Measurements from ENCODE around the gene CACNG4.

CACNG4 gene

DNA sequence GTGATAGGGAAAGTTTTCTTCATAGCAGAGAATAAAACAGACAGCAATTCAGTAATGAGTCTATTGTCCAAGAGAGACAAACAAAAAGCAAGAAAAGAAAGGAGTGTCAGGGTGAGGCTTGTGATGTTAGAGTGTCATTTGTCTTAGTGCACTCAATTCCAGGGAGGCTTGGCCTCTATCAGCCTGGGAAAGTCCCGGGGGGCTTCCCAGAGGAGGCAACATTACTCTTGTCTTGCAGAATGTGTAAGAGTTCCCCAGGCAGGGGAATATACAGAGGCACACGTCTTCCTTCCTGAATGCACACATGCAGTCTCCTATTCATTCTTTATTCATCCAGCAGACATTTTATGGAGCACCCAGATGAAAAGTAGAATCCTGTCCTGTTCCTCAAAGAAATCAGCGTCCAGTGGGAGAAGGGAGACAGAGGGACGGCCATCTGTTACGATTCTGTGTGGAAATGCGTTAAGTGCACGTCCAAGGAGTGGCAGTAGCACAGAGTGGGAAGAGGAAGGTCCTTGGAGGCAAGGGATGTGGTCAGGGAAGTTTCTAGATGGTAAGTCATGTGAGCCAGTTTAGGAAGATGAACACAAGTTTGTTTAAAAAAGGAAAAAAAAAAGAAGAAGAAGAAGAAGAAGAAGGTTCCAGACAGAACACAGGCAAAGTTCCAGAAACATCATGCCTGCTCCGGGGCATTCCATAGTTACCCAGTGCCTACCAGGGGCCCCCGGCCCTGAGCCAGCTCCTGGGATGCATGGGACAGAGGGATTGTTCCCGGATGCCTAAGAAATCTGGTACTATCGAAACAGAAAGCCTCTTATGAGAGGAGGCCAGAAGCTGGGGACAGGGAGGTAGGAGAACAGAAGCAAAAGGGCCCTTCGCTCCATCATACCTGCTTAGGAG is 21.1 kb downstream of the CACNG4 start:
- DNase-seq: no peak

- DNase-seq: no peak
These were observed 22.2 kb downstream of the CACNG4 start for GRCh38 chr17:66986659-66987058.

GRCh38 chr17:66987059-66987616 is 22.6 kb downstream of the CACNG4 start:
- DNase-seq: no peak

- DNase-seq: no peak
These were observed 23.7 kb downstream of the CACNG4 start for GRCh38 chr17:66988069-66988798.

- no peak for DNase-seq
These were observed 24.6 kb downstream of the CACNG4 start for GRCh38 chr17:66989076-66989475.

- DNase-seq: no peak
These were observed 25.1 kb downstream of the CACNG4 start for GRCh38 chr17:66989579-66989978.

- DNase-seq: no peak
These were observed 25.5 kb downstream of the CACNG4 start for GRCh38 chr17:66990047-66990446.

DNA sequence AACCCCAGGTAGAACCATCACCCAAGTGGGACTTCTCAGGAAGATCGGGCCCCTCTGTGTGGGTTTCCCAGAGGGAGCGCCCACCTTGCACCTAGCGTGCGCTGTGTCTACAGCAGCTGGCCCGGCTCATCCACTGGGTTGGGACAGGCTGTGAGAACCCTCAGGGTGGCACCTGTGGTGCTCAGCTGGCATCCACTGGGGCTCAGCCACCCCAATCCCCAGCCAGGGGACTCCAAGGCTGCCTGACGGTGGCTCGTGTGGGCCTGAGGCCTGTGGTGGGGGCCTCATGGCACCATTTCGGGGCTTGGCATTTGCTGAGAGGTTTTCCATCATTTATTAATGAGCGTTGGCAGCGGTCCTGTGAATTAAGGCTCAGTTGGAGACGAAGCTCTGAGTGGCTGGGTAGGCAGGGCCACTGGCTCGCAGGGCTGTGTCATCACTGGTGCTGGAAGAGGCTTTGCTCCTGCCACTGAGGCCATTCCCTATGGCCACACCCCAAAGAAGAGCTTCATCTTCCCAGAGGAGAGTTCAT is 28.5 kb downstream of the CACNG4 start:
- DNase-seq: no peak

DNA sequence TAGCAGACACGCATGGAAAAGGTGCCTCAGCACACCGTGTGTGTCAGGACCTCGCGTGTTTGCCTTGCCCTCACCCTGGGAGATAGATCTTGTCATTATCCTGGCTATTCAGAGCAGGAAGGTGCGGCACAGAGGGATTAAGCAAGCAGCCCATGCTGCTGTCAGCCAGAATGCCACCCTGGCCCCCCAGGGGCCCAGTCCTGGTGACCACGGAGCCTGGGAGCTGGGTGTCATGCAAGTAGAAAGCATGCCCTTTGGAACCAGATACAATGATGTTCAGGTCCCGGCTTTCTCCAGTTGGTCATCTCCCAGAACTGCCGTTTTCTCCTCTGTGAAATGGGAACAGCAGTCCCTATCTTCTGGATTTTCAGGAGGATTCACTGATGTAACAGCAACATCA is 29.9 kb downstream of the CACNG4 start:
- no peak for DNase-seq

DNA sequence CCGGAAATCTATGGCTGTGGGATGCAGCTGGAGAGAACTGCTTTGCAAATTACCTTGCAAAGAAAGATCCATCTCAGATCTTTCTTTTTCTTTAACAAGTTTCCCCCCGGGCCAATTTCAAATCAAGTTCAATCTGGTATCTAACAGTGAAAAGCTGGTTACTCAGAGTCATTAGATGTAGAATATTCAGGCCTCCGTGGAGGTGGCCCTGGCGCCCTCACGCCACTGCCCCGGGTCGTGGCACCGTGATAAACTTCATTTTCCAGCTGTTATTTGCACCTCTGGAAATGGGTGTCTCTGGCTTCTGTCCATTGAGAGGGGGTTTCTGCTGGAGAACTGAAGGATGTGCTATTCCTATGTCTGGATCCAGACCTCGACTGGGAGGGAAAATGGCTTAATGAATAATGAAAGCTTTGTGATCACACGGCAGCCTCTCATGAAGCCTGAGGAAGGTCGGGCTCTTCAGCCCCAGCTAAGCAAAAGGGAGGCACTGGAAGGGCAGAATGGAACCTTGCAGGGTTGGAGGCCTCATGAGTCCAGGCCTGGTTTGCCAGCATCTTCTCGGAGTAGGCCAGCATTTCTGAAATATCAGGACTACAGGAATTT is 30.5 kb downstream of the CACNG4 start:
- no peak for DNase-seq

- no peak for DNase-seq
These were observed 31.4 kb downstream of the CACNG4 start for GRCh38 chr17:66995944-66996343.

DNA sequence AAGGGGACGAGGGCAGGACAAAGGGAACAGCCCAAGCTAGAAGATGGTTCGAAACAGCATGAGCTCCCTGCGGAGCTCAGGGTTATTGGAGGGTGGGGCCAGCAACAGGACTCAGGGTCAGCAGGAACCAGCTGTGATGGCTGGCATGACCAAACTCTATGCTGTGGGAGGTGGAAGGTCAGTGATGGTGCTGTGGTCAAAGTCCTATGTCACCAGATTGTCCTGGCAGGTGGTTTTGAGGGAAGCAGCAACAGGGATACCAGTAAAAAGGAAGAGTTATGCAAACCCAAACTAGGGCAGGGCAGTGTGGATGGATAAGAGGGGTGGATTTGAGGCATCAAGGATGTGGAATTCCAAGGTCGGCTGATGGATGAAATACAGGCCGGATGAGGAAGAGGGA is 32.4 kb downstream of the CACNG4 start:
- no peak for DNase-seq

DNA sequence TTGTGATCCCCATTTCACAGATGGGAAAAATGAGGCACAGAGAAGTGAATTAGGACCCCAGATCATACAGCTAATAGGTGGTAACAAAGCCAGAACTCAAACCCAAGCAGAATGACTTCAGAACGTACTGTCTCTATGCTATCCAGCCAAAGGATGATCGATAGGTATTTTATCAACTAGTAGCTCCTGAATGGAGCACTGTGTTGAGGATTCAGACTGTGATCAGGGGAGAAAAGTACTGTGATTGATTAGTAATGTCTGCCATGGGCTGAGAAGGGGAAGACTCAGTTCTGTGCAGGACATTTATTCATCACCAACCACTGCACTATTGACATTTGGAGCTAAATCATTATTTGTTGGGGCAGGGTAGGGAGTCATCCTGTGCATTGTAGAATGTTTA is 38.7 kb downstream of the CACNG4 start:
- no peak for DNase-seq

DNA sequence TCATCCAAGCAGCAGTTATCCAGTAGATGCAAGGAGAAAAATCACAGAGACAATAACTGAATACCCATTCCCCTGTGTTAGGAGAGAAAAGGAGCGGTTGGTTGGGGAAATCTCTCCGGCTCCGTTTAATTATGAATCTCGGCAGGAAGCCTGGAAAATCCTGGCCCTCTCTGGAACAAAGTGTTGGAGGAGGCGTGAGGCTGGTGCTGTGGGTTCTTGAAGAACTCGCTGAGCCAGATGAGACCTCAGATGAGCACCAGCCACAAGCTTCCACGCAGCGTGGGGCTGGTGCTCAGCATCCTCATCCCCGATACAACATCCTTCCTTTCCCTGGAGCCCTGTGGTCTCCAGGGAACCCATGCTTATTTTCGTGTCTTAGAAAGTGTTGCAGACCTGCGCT is 39.7 kb downstream of the CACNG4 start:
- no peak for DNase-seq

DNA sequence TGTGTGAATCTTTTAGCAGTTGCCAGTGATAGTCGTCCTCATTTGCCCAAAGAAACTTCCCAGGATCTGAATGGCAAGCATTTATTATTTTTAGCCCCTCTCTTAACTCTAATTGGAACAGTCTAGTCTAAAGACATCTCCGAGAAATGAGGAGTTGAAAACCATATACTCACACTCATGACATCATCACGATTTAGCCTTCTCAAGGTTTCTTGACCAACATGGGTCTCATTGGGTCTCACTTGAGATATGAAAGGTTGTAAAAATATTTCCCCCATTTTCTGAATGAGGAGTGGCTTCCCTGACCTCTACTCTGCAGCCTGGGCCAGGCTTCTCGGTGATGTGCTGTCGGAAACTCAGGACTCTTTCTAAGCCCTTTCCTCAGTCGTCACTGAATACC is 42.8 kb downstream of the CACNG4 start:
- no peak for DNase-seq

DNA sequence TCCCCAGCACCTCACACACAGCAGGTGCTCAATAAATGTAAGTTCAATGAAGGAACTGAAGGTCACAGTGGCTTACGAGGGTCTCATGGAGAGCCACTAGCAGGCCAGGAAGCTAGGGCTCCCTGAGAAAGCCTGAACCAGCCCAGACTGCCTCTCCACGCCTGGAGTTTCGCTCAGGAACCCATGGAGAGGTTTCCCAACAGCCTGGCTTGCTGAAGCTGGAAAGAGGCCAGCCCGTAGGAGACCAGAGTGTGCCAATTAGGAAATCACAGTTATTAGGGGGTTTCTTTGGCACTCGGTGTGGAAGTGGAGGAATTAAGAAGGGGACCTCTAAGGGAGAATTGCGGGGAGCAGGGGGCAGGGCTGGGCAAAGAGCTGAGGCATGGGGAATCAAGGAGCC is 43.6 kb downstream of the CACNG4 start:
- DNase-seq: no peak

DNA sequence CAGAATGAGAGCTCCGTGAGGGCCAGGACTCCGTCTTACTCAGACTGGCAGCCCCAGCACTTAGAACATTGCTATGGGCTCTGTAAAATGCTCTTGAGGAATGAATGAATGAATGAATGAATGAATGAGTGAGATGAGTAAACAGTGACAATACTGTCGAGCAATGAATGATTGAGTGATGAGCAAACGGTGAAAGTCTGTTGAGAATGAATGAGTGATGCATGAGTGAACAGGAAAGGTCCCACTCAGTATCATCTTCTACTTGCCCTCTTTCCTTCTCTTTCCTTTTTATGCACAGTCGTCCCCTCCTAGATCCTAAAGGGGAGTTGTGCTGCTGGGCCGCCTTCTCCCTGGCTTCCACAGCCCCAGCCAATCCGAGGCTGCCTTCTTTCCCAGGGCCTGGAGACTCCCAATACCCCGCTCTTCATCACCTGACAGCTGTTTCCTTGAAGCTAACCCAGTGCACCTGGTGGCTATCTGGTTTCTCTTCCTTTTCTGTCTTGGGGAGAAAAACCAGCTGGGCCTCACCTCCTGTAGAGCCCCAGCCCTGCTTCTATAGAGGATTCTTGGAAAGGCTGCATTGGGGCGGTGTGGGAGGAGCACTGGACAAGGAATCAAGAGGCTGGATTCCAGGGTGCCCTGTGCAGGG is 47.1 kb downstream of the CACNG4 start:
- no peak for DNase-seq

- no peak for DNase-seq
These were observed 49.4 kb downstream of the CACNG4 start for GRCh38 chr17:67013891-67014290.

DNA sequence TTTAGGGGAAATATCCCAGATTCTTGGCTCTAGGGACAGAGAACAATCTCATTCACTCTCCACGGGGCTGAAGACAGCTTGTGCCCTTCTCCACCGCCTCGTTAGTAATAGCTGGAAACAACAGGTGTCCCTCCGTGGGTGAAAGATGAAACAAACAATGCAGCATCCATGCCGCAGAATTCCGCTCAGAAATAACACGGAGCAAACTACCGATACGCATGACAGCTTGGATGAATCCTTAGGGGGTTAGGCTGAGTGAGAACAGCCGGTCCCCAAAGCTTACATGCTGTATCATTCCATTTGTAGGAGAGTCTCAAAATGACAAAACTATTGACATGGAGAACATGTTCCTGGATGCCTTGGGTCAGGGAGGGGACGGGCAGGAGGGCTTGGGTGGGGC is 50.5 kb downstream of the CACNG4 start:
- no peak for DNase-seq

- no peak for DNase-seq
These were observed 51.7 kb downstream of the CACNG4 start for GRCh38 chr17:67016039-67016762.

GRCh38 chr17:67017910-67018309 is 53.4 kb downstream of the CACNG4 start:
- no peak for DNase-seq

Data from DMS79 treated with DMSO at 0.1 percent for 48 hours (cell line).